HG03520 (cell line): ENCODE measurements around the gene PDE4D.

Source experiments
- ATAC-seq: cut with Tn5 transposase; IDR thresholded peaks from one replicate; pipeline ENCODE4 v1.9.1; 2021; ENCODE audit warnings: mild to moderate bottlenecking, moderate library complexity; ENCODE audit not compliant: unreplicated experiment

The PDE4D gene

DNA sequence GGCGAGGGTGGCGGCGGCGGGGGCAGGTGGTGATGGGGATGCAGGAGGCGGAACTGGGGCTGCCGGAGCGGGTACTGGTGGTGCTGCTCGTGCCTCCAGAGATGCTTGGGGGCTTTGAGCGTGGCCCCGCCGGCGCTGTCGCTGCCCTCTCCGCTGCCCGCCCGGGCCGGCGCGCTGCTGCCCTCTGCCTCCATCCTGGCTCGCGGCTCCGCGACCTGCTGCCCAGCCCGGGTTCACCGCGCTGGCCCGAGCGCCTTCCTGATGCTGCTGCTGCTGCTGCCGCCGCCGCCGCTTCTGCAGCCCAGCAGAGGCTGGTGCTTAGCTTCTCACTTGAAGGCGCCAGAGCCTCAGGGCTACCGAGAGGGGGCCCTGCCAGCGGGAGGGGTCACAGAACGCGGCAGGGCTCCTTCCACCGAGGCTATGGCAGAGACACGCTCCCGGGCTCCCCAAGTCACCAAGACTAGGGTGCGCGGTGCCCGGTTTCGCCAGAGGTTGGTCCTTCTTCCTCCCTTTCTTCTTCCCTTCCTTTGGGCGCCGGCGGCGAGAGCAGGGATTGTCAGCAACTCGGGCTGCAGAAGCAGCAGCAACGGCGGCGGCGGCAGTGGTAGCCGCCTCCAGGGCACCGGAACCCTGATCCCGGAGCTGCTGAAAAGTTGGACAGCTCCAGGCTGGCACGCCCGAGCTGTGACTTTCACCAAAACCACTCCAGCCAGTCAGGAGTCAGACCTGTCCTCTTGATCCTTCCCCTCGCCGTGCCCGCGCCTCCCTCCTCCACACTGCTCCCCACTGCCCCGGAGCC, at the start of gene PDE4D:
PDE4D (minus strand) TSS at position 298 of the 799 bp plus-strand sequence.
- ATAC-seq: no peak

DNA sequence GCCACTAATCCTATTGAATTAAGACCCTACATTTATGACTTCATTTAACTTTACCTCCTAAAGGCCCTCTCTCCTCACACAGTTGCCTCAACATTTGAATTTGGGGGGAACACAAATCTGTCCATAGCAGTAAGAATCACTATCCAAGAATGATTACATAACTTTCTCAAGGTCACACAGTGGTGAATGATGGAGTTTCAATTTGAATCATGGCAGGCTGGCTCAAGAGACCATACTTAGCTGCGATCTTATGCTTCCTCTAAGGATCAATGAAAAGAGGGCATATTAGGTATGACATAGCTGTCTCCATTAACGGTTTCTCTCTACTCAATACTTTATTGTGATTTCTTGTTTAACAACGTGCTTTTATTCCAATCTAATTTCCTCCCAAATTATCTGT, 44.1 kb upstream of the PDE4D start:
- ATAC-seq: no peak

DNA sequence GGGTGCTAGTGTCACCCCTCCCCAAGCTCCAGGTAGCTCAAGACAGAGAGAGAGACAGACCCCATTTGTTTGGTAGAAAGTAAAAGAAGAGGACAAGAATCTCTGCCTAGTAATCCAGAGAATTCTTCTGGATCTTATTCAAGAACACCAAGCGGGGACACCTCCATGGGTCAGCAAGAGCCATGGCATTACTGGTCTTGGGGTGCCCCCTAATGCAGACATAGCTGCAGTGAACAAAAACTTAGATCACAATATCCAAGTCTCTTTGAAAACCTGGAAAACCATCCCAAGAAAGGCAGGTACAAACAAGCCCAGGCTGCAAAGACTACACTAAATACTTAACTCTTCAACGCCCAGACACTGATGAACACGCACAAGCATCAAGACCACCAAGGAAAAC, 29.9 kb upstream of the PDE4D start:
- no peak for ATAC-seq

DNA sequence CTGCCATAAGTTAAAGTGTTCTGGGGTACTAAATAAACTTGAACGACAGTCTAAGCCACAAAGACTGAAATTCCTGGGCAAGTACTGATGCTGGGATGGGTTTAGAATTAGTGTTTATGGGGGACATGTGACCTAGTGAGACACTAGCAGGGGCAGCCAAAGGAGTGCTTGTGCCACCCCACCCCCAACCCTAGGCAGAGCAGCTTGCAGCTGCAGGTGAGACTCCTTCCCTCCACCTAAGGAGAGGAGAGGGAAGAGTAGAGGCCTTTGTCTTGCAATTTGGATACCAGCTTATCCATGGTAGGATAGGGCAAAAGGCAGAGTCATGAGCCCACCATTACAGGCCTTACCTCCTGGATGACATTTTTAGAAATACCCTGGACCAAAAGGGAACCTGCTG, 28.7 kb upstream of the PDE4D start:
- no peak for ATAC-seq

DNA sequence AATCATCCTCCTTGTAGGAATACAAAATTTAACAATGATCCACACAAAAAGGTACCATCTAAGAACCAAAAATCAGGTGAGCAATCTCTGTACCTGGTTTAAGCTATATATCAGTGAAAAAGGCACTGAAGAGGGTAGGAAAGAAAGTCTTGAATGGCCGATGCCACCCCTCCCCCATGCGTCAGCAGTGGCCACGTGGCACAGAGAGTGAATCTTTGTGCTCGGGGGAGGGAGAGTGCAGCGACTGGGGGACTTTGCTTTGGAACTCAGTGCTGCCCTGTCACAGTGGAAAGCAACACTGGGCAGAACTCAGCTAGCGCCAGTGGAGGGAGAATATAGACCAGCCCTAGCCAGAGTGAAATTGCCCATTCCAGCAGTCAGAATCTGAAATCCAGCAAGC, 28.3 kb upstream of the PDE4D start:
- ATAC-seq: no peak

DNA sequence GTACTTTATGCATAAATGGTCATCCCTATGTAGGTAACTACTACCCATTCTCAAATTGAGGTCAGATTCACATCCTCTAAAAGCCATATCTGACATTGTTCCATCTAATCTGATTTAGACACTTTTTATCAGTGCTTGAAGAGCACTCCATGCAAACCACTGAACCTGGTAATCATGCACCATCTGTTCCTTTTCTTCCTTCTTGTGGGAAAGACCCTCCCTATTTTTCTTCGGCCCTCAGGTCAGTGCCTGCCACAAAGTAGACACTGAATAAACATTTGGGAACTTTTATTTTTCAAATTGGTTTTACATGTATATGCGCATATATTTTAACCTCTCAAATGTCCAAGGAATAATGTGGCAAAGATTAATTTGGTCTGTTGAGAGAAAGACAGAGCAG, 26.0 kb upstream of the PDE4D start:
- no peak for ATAC-seq

DNA sequence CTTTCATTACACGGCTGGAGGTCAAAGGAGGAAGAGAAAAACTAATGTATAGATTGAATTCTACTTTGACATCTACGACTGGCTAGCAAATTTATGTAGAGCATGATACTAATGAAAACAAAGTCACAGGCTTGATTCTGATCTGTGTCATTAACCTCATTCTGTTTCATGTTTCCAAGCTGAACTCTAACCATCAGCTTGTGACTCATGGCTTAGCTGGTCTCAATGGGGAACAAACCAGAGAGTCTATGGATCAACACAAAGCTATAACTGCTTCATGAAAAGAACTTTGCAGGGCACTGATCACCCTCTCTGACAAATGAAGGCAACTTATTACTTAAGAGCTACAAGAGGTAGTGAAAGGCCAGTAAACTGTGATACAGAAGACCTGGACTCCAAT, 23.6 kb upstream of the PDE4D start:
- ATAC-seq: no peak

DNA sequence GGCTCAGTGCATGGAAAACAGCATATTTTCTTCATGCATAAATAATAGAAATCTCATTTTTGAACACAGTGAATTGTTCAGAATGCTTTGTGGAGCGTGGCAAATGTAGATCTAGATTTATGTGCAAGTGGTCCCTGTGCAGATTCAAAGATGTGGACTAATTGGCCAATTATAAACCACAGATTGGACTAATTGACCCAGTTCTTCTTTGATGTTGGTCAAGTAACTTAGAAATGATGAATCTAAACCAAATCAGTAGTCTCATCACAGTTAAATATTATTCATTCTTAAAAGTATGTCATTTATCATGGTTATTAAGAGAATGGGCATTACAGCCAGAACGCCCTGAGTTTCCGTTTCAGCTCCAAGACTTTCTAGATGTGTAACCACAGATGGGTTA, 11.7 kb upstream of the PDE4D start:
- no peak for ATAC-seq

DNA sequence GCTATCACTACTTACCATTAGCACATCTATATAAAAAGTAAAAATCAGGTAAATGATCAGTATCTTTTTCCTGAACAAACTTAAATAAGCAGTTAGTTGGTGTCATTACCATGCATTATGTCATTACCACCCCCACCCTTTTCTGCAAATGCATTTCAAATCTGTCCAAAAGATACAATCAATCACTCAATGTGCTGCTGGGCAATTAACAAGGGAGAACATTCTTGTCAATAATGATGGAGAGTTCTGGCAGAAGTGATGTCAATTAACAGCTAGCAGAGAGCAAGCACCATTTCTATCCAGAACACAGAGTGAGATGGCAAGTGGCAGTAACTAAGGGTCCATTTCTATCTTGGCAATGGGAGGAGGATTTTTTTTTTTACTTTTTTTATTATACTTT, 3.5 kb upstream of the PDE4D start:
- ATAC-seq: no peak

DNA sequence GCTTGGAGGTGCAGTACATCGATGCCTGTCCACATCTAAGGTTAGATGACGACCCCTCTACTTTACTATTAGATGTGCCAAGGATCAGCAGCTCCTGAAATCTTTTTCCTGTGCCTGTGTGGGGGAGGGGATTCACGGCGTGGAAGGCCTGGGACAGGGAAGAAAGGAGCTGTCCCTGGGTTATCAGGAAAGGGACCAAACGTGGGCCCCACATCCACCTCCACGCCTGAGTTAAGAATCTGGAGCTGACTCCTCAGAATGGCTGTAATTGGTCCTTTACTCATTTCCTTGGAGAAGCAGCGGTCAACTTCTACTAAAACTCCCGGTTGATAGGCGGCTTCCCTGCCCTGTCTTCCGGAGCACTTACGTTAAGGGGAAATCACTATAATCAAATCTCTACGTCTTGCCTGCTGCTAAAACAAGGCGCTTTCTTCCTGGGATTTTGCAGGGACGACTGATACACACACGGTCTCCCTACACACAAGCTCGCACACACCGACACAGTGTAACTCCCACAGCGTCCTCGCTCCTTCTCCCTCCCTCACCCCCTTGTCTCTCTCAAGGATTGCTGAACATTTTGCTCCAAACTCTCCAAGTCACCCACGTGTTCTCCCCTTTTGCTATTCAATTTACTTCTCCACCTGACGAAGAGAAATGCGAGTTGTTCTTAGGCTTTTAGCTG, 1.4 kb downstream of the PDE4D start:
- no peak for ATAC-seq

DNA sequence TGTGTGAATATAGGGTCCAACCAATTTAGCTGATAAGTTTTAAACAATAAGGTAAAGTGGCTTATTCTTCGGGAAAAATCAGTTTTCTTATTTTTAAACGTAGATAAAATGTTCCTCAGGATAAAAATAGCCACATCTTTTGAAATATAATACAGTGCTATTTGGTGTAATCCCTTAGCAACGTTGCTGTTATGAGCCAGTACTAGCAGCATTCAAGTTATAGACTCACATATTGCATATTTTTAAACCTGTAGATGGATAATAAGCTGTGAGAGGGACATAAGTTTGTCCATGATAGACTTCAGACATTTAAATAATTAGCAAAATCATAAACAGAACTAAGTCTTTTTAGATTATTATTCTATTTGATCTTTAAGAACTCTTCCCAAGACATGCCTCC, 6.3 kb downstream of the PDE4D start:
- ATAC-seq: no peak

DNA sequence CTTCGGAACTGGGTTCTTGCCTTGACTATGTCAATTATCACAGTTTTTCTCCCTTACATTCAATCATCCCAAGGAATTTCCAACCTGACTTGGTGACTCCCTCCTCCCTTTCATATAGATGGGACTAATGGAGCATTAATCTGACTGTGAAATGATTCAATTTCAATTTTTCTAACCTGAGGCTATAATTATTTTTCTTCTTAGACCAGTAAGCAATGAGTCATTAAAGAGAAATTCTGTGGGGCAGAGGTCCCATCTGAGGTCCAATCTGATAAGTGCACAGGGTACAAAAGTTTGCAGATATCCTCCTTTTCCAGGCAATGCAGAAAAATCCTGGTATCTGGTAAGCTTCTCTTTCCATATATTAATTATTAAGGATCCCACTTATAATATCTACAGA, 18.9 kb downstream of the PDE4D start:
- no peak for ATAC-seq

DNA sequence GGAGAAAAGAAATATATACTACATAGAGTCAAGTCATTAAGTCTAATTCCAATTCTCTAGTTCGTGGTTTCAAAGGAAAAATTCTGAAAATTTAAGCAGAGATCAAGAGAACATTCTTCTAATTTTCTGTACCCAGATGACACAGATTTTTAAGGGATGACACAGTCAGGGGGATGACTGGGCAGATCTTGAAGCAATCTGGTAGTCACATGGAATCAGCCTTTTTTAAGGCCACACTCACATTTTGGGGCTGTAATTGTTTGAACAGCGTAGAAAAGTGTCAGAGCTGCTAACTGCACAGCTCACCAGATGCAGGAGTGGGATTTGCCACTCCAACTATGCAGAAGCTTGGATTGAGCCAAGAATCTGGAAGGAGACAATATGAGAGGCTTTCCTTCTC, 20.4 kb downstream of the PDE4D start:
- no peak for ATAC-seq

DNA sequence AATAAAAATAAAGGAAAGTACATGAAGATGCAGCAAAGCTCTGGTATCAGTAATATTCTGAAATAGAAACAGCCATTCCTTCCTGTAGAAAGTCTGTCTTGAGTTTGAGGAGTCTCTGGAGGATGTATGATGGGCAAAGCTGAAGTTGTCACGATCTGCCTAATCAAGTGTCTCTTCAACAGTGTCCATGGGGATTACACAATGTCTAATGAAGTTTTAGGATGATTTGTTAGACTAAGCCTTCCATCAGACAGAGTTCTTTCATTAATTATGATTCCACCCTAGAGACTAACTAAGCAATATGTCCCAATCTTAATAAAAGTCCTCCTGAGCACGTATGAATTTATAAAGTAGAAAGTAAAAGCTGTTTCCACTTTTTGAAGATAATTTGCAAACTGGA, 26.9 kb downstream of the PDE4D start:
- ATAC-seq: no peak

DNA sequence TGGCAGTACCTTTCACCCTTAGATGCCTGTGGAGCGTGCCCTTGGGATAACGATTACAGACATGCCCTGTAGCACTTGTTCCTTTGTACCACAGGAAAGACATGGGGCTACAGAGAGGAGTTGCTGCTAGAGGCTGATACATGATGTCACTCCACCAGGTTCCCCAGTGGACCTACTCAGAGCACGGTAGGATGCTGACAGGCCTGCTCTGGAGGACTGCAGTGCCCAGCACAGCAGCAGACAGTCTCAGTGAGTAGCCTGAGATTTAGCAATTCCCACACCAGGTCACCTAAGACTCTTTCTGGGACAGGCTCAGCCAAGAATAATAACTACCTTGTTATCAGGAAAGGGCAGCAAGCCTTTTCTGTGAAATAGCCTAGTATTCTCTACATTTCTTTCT, 28.8 kb downstream of the PDE4D start:
- no peak for ATAC-seq

DNA sequence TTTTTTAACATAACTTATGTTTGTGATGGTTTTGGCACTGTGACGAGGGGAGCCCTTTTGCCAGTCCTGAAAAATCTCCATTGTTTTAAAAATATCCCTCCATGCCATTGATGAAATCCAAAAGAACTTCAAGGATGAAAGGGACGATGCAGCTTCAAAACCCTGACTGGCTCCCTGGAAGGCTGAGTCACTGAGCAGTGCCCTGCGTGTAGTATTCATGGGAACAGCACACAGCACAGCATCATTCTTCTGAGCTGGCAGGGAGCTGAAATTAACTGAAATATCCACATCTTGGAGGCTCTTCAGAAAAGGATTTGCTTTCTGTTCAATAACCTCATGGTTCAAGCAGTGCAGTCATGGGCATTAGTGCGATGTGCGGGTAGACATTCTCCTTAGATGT, 29.7 kb downstream of the PDE4D start:
- no peak for ATAC-seq

DNA sequence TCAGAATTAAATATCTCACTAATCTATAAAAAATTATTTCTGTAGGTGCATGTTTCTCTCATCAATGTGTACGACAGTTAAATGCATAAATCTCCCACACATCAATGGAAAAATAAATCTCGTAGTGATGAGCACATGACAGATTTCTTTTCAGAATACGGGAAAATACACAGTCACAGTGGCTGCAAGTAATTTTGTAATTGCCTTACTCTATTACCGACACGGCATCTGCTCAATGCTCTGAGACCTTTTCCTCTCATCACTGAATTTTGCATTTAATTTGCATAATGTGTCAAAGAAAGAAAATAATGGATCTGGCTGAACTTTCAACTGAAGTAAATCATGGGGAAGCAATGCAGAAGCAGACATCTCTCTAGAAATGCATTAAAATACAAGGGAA, 37.2 kb downstream of the PDE4D start:
- no peak for ATAC-seq

DNA sequence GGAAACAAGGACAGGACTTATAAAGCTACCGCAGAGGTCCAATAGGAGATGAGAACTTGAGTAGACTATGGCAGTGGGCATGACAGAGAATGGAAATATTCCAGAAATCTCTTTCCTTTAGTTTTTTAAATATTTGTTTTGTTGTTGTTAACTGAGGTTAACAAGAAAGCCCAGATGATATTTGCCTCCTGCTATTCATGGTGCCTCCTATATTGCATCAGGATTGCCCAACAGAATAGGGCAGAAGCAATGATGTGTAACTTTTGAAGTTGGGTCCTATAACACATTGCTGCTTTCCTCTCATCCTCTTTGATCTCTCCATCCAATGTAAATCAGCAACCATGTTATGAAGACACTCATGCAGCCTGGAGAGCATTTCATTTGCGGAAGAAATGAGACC, 42.8 kb downstream of the PDE4D start:
- no peak for ATAC-seq

DNA sequence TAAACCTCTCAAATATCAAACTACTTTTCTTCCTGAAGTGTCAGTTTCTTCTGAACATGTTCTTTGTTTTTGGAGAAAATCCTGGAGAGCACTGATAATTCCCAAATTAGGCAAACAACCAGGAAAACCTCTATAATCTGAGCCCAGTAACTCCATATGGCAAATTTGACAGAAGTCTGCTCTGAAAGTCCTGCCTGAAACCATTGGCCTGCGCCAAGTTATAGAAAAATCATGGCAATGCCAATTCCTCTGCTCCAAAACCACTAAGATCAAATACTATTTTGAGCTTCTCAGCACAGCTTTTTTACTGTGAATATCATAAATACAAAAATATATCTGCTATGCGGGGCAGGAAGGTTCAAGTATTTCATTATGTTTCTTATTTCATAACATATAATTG, 45.9 kb downstream of the PDE4D start:
- no peak for ATAC-seq

DNA sequence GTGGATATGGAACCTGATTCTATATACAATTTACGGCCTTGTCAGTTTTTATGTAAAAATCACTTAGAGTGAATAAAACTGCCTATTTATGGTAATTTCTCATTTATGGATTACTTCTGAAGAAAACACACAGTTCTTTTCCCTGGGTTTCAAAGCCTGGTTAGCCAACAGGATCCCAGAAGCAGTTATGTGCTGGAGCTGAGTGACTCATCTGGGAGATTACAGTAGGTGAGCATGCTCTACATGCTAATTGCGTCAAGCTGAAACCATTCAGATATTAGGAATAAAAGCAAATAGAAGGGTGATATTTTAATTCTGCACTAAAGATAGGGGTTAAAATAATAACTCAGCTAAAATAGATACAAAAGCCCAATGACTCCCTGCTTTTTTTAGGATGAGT, 47.8 kb downstream of the PDE4D start:
- no peak for ATAC-seq

DNA sequence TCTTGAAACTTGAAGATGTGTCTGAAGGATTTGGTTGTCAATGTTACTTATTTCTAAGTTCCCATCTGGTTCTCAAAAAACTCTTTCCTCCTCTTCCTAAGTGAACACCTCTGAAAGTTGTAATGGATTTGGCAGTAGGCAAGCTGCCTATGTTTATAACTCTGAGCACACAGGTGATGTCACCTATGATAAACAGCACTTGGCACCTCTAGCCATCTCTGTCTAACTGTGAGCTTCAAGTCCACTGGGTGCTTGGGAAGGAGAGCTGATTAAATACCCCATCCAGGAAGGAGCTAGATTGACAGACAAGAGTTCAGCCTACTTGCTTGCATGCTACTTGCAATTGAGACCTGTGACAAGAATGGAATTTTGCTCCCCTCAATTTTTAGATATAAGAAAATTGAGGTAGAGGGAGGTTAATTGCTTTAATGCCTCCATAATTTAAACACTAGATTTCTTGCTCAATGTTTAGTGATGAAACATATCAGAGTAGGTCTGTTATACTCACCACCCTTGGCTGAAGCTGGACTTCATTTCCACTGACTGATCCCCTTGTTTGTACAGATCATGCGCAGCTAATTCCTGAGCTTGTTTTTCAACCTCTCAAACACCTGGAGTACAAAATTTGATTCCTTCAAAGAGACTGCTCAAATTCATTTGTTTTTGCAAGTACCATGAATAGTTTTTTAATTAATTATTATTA, 49.9 kb downstream of the PDE4D start:
- ATAC-seq: no peak

DNA sequence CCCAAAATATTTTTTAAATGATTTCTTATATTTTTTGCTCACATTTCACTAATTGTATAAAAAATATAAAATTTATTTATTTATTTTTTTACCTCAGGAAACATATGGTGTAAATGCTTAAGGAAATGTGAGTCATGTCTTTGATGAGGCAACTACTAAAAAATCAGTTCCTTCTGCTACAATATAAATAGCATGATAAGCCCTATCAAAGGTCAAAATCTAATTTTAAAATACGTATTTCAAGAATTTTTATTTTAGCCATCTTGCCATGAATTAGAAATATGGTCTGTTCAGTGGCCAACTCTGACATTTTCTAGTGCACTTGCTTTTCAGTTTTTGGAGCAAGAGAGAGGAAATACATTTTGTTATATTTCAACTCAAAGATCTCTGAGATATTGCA, 50.5 kb downstream of the PDE4D start:
- ATAC-seq: no peak
